Left renal pelvis (tissue), 4 donors: ENCODE measurements around the gene BMP7. TPM values are rescaled to one million over a fixed set of nuclear protein-coding genes. Genes with fewer than 3 reads are reported as not detected.
"Not testable (repeated sequence)": the region's sequence is repeated elsewhere in the genome, so short reads cannot be mapped to it uniquely, and the experiment has no call there.

Experiments used
- DNase-seq, 4 donors: peaks; one replicate each; pipeline ENCODE4 v3.0.0-alpha.2; 2013; ENCODE audit warnings: low read depth in 4 of 4, low spot score in 3 of 4
- polyA plus RNA-seq, 4 donors: library from polyadenylated mRNA; unstranded; fragments of 120-200 nt; gene quantifications; one replicate each; pipeline ENCODE4 v1.2.1, GENCODE V29; 2013; ENCODE audit not compliant: insufficient read length in 4 of 4

The BMP7 gene
- polyA plus RNA-seq, 4 donors, result 42.7 to 90.7 (median 72.7) TPM

GRCh38 chr20:57198132-57199072 lies 68.0 kb downstream of the BMP7 start:
- DNase-seq, result no peak

GRCh38 chr20:57197352-57198131 lies 68.9 kb downstream of the BMP7 start:
- DNase-seq, result no peak

GRCh38 chr20:57195469-57196100 lies 70.9 kb downstream of the BMP7 start:
- DNase-seq, result no peak

DNA sequence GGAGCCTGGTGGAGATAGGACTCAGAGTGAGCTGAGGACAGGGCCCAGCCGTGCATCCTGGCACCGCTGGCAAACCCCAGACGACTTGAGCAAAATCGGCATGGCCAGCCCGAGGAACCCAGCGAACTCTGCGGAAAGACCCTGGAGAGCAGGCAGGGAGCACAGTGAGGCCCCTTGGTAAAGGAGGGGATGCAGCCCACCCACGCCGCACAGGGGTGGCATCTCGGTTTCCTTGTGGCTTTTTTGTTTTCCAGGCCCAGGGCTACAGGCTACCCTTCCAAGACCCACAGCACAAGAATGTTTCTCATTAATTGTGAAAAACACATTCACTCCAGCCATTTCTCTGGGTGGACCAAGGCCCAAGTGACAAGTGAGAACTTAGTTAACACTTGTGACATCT lies 71.4 kb downstream of the BMP7 start:
- DNase-seq, result no peak

DNA sequence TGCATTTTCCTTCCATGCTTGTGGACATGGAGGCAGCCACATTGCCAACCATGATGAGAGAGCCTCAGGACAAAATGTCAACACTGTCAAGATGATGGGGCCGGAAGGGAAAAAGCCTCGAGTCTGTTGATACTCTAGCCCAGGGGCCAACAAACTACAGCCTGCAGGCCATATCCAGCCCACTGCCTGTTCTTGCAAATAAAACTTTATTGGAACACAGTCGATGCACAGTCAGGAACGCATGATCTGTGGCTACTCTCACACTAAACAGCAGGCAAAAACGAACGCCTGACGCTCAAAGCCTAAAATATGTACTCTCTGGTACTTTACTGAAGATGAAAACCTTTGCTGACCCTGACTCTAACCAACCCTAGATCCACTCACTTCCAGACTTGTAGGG lies 72.3 kb downstream of the BMP7 start:
- no peak for DNase-seq

GRCh38 chr20:57193094-57193493 lies 73.3 kb downstream of the BMP7 start:
- no peak for DNase-seq

GRCh38 chr20:57192311-57192710 lies 74.1 kb downstream of the BMP7 start:
- DNase-seq, result no peak

DNA sequence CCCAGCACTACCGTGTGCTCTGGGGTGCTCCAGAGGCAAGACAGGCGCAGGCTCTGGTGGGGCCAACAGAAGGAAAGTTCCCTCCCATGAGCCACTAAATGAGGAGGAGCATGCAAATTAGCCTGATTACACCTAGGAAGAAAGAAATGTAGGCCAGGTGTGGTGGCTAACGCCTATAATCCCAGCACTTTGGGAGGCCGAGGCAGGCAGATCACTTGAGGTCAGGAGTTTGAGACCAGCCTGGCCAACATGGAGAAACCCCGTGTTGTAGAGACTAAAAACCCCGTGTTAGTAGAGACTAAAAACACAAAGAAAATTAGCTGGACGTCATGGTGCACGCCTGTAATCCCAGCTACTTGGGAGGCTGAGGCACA lies 75.2 kb downstream of the BMP7 start:
- DNase-seq, result not testable (repeated sequence)

GRCh38 chr20:57190536-57191264 lies 75.7 kb downstream of the BMP7 start:
- no peak for DNase-seq

DNA sequence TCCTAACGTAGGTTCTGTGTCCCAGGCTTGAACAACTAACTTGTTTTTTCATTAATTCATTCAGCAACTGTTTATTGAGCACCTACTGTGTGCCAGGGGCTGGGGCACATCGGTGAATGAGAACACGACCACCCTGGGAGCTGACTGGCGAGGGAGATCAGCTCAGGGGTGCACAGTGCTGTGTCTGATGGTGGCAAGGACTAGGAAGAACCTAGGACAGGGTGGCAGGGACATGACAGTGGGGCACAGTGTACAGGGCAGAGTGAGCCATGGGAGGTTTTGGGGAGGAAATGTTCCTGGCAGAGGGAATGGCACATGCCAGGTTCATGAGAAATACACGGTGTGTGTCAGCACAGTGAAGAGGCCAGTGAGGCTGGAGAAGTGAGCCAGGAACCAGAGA lies 76.7 kb downstream of the BMP7 start:
- no peak for DNase-seq

DNA sequence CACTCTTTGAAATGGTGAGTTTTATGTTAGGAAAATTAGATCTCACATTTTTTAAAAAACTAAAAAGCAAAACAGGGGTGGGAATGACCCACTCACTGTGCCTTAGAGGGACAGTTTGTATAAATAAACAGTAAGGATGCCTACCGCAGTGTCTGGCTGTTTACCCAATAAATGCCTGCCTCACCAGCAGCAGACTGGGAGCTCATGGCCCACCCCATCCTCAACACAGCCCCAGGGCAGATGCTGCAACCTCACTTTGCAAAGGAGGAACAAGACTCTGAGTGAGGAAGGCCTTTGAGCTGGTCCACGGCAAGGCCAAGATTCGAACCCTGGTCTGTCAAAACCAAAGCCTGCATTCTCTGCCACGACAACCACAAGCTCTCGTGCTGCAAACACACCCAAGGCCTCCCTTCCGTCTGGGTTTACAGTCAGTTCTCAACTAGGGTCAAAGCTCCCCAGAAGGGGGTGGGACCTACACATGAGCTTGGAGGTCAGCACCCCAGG lies 77.8 kb downstream of the BMP7 start:
- no peak for DNase-seq

DNA sequence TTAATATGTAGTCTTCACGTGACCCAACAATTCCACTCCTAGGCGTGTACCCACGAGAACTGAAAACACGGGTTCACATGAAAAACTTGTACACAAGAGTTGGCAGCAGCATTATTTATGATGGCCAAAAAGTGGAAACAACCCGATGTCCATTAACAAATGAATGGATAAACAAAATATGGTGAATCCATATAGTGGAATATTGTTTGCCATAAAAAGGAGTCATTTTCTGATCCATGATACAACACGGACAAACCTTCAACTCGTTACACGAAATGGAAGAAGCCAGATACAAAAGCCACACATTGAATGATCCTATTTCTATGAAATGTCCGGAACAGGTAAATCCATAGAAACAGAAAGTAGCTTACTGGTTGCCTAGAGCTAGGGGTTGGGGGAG lies 78.4 kb downstream of the BMP7 start:
- no peak for DNase-seq

DNA sequence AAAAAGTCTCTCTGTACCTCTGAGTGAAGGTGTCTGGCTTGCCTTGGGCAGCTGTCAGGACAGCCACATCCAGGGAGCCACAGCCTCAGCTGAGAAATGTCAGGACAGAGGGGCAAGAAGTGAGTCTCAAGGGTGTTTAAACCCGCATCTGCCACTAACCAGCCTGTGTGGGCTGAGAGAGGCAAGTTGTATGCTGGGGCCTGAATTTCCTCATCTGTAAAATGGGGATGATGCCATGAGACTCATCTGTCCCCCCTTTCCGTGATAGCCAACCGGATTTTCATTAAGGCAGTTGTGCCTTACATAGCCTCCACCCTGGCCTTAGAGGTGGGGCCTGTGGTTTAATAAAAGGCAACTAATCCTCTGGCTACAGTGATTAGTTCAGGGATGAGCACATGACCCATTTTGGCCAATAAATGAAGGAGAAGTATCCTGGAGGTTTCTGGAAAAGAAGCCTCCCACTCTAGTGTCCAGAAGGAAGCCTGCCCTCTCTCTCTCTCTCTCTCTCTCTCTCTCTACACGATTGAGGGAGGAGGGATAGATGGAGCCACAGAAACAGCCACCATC lies 79.3 kb downstream of the BMP7 start:
- no peak for DNase-seq

DNA sequence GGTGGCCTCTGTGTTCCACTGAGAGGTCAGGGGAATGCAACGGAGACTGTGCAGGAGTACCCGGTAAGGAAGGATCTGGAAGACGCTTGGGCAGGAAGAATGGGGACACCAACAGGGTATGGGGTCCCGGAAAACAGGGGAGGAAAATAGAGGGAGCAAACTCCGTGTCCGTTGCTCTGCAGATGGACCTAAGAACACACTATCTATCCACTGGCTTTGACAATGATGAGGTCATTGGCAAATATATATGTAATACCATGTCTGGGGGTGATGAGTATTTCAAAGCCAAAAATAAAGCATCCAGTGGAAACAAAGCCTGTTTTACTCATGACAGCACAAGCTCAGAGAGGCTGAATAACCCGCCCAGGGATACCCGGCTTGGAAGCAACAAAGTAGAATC lies 80.2 kb downstream of the BMP7 start:
- no peak for DNase-seq

DNA sequence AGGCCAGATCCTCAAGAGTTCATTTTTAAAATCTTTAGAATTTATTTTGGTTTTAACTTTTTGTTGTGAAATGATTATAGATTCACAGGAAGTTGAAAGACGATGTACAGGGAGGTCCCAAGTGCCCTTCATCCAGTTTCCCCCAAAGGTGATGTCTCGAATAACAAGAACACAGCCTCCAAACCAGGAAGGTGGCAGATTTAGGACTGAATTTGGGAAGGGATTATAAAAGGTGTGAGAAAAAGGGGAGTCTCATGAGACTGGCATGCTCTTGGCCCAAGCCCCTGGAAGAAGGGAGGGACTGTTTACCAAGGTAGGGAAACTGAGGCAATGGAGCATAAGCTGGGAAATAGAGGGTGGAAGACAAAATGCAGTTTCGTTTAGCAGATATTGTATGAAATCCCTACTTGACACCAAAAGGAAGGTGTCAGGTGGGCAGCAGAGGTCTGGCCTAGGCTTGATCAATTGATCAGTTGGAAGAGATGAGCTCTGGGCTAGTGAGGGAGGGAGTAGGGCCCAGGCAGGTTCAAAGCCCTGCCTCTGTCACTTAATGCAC lies 81.2 kb downstream of the BMP7 start:
- DNase-seq, result no peak

GRCh38 chr20:57183457-57184009 lies 82.9 kb downstream of the BMP7 start:
- no peak for DNase-seq

- DNase-seq, result no peak
Observed at GRCh38 chr20:57181639-57182038, 84.8 kb downstream of the BMP7 start.

DNA sequence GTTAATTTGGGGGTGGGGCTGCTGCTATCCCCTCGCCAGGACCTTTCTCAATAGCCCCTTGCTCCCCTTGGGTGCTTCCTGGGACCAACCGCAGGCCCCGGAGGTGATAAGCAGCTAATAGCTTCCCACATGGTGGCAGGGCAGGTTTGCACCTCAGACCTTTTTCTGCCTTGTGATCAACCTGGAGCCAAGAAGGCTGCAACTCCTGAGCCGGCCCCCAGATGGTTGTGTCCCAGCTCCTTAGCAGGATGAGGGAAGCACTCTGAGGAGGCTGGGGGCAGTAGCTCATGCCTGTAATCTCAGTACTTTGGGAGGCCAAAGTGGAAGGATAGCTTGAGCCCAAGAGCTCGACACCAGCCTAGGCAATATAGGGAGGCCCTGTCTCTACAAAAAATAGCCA lies 85.5 kb downstream of the BMP7 start:
- no peak for DNase-seq

GRCh38 chr20:57180387-57180786 lies 86.1 kb downstream of the BMP7 start:
- DNase-seq, result no peak

DNA sequence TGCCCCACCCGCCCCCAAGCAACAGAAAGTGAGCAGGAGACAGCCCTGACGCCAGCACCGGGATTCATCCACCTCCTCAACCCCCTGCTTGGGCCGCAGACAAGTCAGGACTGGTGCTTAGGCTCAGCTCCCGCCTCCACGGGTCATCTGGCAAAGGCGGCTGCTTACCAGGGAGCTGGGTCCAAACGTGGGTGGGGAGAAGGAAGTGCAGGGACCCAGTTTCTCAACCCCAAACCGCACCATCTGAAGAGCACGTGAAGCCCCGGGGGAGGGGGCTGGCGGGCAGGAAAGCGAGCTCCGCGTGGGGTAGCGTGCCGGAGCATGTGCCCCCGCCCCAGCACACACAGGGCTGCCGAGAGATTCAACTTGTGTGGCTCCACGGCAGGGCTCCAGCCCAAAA lies 87.2 kb downstream of the BMP7 start:
- no peak for DNase-seq
